GM12878 (cell line): Measurements from ENCODE around the gene SPX. TPM values are rescaled to one million over a fixed set of nuclear protein-coding genes. Genes with fewer than 3 reads are reported as not detected.
A peak's percentile ranks its signal among the peaks of the same experiment; 100 is the strongest.

Experiments used
- ATAC-seq: fragments of 200-7000 bp; cut with Tn5 transposase; 3 replicates; pipeline ENCODE4 v1.9.1; 2020; ENCODE audit warnings: mild to moderate bottlenecking, moderate library complexity
- BruUV-seq: library from RNA; stranded (reverse); fragments of 400-500 nt; replicated peaks from 2 replicates; lab custom pipeline; 2021; lab: Mats Ljungman, UMichigan
- CTCF ChIA-PET: fragments of 300-600 bp; sonication (Branson Sonifier 250); formaldehyde crosslinking; extraction: SDS; loops from one replicate; lab custom pipeline; 2021; ENCODE audit warnings: inconsistent platforms; lab: Yijun Ruan, JAX
- POLR2A ChIA-PET: fragments of 350-600 bp; formaldehyde crosslinking; extraction: SDS; loops from one replicate; lab custom pipeline; 2021; ENCODE audit warnings: inconsistent platforms; lab: Charles Lee
- RAD21 ChIA-PET: fragments of 300-600 bp; sonication (Branson Sonifier 250); formaldehyde crosslinking; loops from one replicate; lab custom pipeline; 2023; ENCODE audit warnings: antibody characterized with exemption; ENCODE audit not compliant: unreplicated experiment; lab: Charles Lee
- SMC1A ChIA-PET: fragments of 300-600 bp; sonication (Branson Sonifier 250); formaldehyde crosslinking; loops from one replicate; lab custom pipeline; 2023; ENCODE audit not compliant: unreplicated experiment, uncharacterized antibody; lab: Charles Lee
- DNase-seq: peaks from one replicate; pipeline ENCODE4 v3.0.0-alpha.2; 2011; ENCODE audit warnings: low read depth, low spot score
- FAIRE-seq: peaks from 3 replicates; lab custom pipeline; 2011; peaks lifted over from hg19 to GRCh38; lab: Jason Lieb, UNC
- H2AFZ ChIP-seq: 2 replicates; pipeline ENCODE4 v1.6.0; 2011; ENCODE audit warnings: low read depth, low read length, control low read depth; ENCODE audit not compliant: control insufficient read depth
- H3K27ac ChIP-seq: 2 replicates; pipeline ENCODE4 v1.5.1; 2011; ENCODE audit warnings: control low read depth; ENCODE audit not compliant: control insufficient read depth, insufficient read depth
- H3K27me3 ChIP-seq, 2 experiments: replicated peaks in 1 of 2; 2 replicates each; pipeline versions ENCODE4 v1.6.0 to v1.6.1; 2011; ENCODE audit warnings: low read length in 1 of 2; ENCODE audit not compliant: control insufficient read depth in 2 of 2, insufficient read depth in 2 of 2
- H3K36me3 ChIP-seq, 2 experiments: 2 replicates each; pipeline ENCODE4 v1.5.1; 2011; ENCODE audit warnings: low read length in 1 of 2; ENCODE audit not compliant: control insufficient read depth in 2 of 2, insufficient read depth in 2 of 2
- H3K4me1 ChIP-seq: 2 replicates; pipeline ENCODE4 v1.6.1; 2011; ENCODE audit warnings: mild to moderate bottlenecking, low read length, moderate library complexity, mixed read lengths; ENCODE audit not compliant: control insufficient read depth, insufficient read depth
- H3K4me2 ChIP-seq: 2 replicates; pipeline ENCODE4 v1.6.0; 2011; ENCODE audit warnings: control low read depth; ENCODE audit not compliant: control insufficient read depth, insufficient read depth
- H3K4me3 ChIP-seq: fragments of 200-600 bp; sonication (generic); 2 replicates; pipeline ENCODE4 v1.5.1; 2016
- H3K79me2 ChIP-seq: 2 replicates; pipeline ENCODE4 v1.6.0; 2011; ENCODE audit warnings: low read length; ENCODE audit not compliant: control insufficient read depth, insufficient read depth
- H3K9ac ChIP-seq: 2 replicates; pipeline ENCODE4 v1.8.0; 2011; ENCODE audit warnings: low read length, control low read depth, mixed read lengths; ENCODE audit not compliant: control insufficient read depth, insufficient read depth
- H3K9me3 ChIP-seq: replicated peaks from 3 replicates; pipeline ENCODE4 v1.5.1; 2011; ENCODE audit warnings: mild to moderate bottlenecking, low read length; ENCODE audit not compliant: control insufficient read depth, insufficient read depth
- H4K20me1 ChIP-seq: 2 replicates; pipeline ENCODE4 v1.6.0; 2011; ENCODE audit not compliant: control insufficient read depth, insufficient read depth
- BMI1 ChIP-seq: fragments of 450-650 bp; IDR thresholded peaks from 2 replicates; pipeline ENCODE4 v1.6.1; 2016; ENCODE audit warnings: mild to moderate bottlenecking, moderate library complexity, borderline replicate concordance
- CHD1 ChIP-seq: IDR thresholded peaks from 2 replicates; pipeline ENCODE4 v1.6.1; 2012; ENCODE audit warnings: low read depth, low read length, improper control_type of control experiment
- CHD4 ChIP-seq: fragments of 200-600 bp; sonication (generic); IDR thresholded peaks from 2 replicates; pipeline ENCODE4 v1.6.1; 2016; ENCODE audit warnings: mild to moderate bottlenecking
- E4F1 ChIP-seq: fragments of 450-650 bp; IDR thresholded peaks from 2 replicates; pipeline ENCODE4 v1.6.1; 2018; ENCODE audit warnings: borderline replicate concordance, mild to moderate bottlenecking; ENCODE audit not compliant: partially characterized antibody
- MXI1 ChIP-seq: fragments of 150-350 bp; IDR thresholded peaks from 2 replicates; pipeline ENCODE4 v1.6.1; 2011; ENCODE audit warnings: low read depth, mild to moderate bottlenecking, inconsistent platforms, low read length, improper control_type of control experiment
- MYC ChIP-seq: IDR thresholded peaks from 2 replicates; pipeline ENCODE4 v1.6.1; 2011; ENCODE audit warnings: mild to moderate bottlenecking, low read length, moderate library complexity, inconsistent platforms; ENCODE audit not compliant: insufficient read depth, insufficient replicate concordance, insufficient read length, severe bottlenecking
- NR2C2 ChIP-seq: IDR thresholded peaks from 2 replicates; pipeline ENCODE4 v1.6.1; 2011; ENCODE audit warnings: borderline replicate concordance, low read depth; ENCODE audit not compliant: control insufficient read depth, insufficient read length
- RBBP5 ChIP-seq: fragments of 200-600 bp; sonication (generic); conservative IDR thresholded peaks from 2 replicates; pipeline ENCODE4 v1.6.1; 2016
- SMC3 ChIP-seq: IDR thresholded peaks from 2 replicates; pipeline ENCODE4 v1.6.1; 2011; ENCODE audit warnings: low read length, improper control_type of control experiment, borderline replicate concordance
- ZNF207 ChIP-seq: fragments of 450-650 bp; IDR thresholded peaks from 2 replicates; pipeline ENCODE4 v1.6.1; 2014; ENCODE audit warnings: antibody characterized with exemption, mild to moderate bottlenecking, borderline replicate concordance
- ZNF274 ChIP-seq: IDR thresholded peaks from one replicate; pipeline ENCODE4 v1.8.0; 2011; ENCODE audit not compliant: insufficient read length, insufficient read depth
- WGBS: methylation state at CpG from one replicate; pipeline ENCODE4 v1.1.6; 2016; ENCODE audit warnings: low lambda C conversion rate; ENCODE audit not compliant: insufficient replicate concordance, insufficient coverage; ENCODE audit errors: missing lambda C conversion rate; 5-methylcytosine and 5-hydroxymethylcytosine counted together
- in situ Hi-C: fragments of 300-500 bp; cut with MboI; formaldehyde crosslinking; loops from 9 replicates; pipeline ENCODE4 v1.14.3; 2018; ENCODE audit warnings: mixed read lengths
- intact Hi-C: fragments of 100-400 bp; cut with micrococcal nuclease; formaldehyde crosslinking; loops from one replicate; pipeline ENCODE4 v1.14.2; 2022; ENCODE audit not compliant: unreplicated experiment
- polyA plus RNA-seq, 11 experiments: library from polyadenylated mRNA; depleted of rRNA in 4 of 11; unstranded in 6 of 11; stranded (reverse) in 5 of 11; fragments of >200 nt; fragmentation: Nextera tagmentation in 4 of 11; fragmentation: Illumina TruSeq in 1 of 11; extraction: Ambion mirVana in 4 of 11; extraction: Trizol in 1 of 11; gene quantifications; 1 replicate in 1 of 11; 2 replicates in 10 of 11; pipeline versions ENCODE4 v1.2.1 to v1.2.3, GENCODE V29; 2011 to 2016; ENCODE audit warnings: inconsistent platforms in 2 of 11, missing spikeins in 2 of 11, low read depth in 1 of 11
- total RNA-seq, 4 experiments: library from RNA; depleted of rRNA in 3 of 4; stranded (reverse); fragments of >200 nt in 3 of 4; fragmentation: Illumina TruSeq in 1 of 4; extraction: Trizol in 1 of 4; gene quantifications; 2 replicates each; pipeline versions ENCODE4 v1.2.1 to v1.2.3, GENCODE V29; 2013 to 2021
- TF ChIP-seq, protein P1 (sequence below): fragments of 450-650 bp; IDR thresholded peaks from 2 replicates; pipeline ENCODE4 v1.6.1; 2017; ENCODE audit warnings: low read depth, mild to moderate bottlenecking, moderate library complexity
- TF ChIP-seq, protein P2 (sequence below): IDR thresholded peaks from 2 replicates; pipeline ENCODE4 v1.6.1; 2012; ENCODE audit warnings: low read length, inconsistent platforms

Gene SPX
- total and polyA plus RNA-seq, 10 of the 15 experiments (the other 5 are each of a cell fraction or from before 2014, with no cell fraction given), result 0.05 TPM; not detected in 8

DNA sequence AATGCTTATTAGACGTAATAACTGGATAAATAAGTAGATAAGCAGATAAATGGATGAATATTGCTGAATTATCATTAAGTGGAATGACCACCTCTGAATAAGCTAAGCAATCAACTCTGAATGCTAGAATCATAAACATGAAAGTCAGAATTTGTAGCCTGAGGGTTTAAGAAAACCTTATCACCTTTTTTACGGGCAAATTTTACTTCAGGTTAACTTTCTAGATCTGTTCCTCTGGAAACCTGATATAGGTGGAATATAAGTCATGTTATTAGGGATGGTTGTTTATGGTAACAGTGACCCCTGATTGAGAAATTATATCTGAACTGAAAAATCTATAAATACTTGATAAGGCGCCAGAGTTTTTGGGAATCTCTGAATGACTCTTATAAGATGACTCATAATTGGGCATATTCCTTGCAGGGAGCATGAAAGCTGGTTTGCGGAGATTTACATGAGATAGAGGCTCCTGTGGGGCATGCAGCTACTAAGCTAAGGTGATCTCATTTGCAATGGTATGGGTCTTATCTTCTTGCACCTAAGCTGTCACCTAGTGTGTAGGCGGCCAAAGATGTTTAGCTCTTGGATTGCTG lies 12.1 kb downstream of the SPX start:
- Histone ChIP-seq H3K27ac (no peak overlapping the region), H4K20me1 (no peaks in the 10 kb centered on the region), H3K4me2 (no peak overlapping the region), H3K27me3 (no peaks in the 10 kb centered on the region), H3K79me2 (no peaks in the 10 kb centered on the region), H2AFZ (no peak overlapping the region), H3K36me3 (no peaks in the 10 kb centered on the region), H3K9me3 (no peaks in the 10 kb centered on the region), H3K9ac (no peak overlapping the region), H3K4me3 (no peak overlapping the region), H3K4me1 (no peaks in the 10 kb centered on the region)
- intact Hi-C loops (no loop called here), in situ Hi-C loops (no loop called here)
- POLR2A ChIA-PET, result no interaction called here
- RAD21 ChIA-PET, result interaction anchor here (0.7 kb wide), 1 partner anchor 28 kb away, joined by 3 read pairs; no protein-coding TSS in a partner anchor
- no TSS peak for BruUV-seq
- SMC1A ChIA-PET, result interaction anchor here (1.5 to 1.6 kb wide), 2 partner anchors 33 to 60 kb away, joined by 3 read pairs; no protein-coding TSS in a partner anchor
- FAIRE-seq, result no peak
- no peak for TF ChIP-seq NR2C2
- TF ChIP-seq MXI1, result no peak
- no peak for TF ChIP-seq SMC3
- TF ChIP-seq, protein P1, sequence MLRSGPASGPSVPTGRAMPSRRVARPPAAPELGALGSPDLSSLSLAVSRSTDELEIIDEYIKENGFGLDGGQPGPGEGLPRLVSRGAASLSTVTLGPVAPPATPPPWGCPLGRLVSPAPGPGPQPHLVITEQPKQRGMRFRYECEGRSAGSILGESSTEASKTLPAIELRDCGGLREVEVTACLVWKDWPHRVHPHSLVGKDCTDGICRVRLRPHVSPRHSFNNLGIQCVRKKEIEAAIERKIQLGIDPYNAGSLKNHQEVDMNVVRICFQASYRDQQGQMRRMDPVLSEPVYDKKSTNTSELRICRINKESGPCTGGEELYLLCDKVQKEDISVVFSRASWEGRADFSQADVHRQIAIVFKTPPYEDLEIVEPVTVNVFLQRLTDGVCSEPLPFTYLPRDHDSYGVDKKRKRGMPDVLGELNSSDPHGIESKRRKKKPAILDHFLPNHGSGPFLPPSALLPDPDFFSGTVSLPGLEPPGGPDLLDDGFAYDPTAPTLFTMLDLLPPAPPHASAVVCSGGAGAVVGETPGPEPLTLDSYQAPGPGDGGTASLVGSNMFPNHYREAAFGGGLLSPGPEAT, result no peak
- TF ChIP-seq ZNF274, result no peak
- WGBS, result 82% methylated on average over 5 of the region's 5 CpGs
- ATAC-seq, result no peak
- DNase-seq, result no peak
- CTCF ChIA-PET, result no interaction called here

GRCh38 chr12:21539797-21540196 lies 13.7 kb downstream of the SPX start:
- DNase-seq (no peak), ATAC-seq (peak; percentile 67), FAIRE-seq (no peak)
- Histone ChIP-seq H3K79me2 (no peaks in the 10 kb centered on the region), H3K4me1 (no peaks in the 10 kb centered on the region), H2AFZ (no peak overlapping the region), H3K9ac (no peak overlapping the region), H3K27ac (no peak overlapping the region), H3K4me2 (no peak overlapping the region), H3K36me3 (no peaks in the 10 kb centered on the region), H3K27me3 (no peaks in the 10 kb centered on the region), H4K20me1 (no peaks in the 10 kb centered on the region), H3K9me3 (no peaks in the 10 kb centered on the region), H3K4me3 (no peak overlapping the region)
- BruUV-seq, result no TSS peak
- ChIA-PET RAD21 (no interaction called here), SMC1A (interaction anchor here (1.6 kb wide), 1 partner anchor 58 kb away, joined by 3 read pairs; no protein-coding TSS in a partner anchor), CTCF (no interaction called here), POLR2A (no interaction called here)
- in situ Hi-C loops (no loop called here), intact Hi-C loops (no loop called here)
- TF ChIP-seq CHD1 (no peak), ZNF207 (no peak), RBBP5 (no peak), E4F1 (no peak), CHD4 (no peak), BMI1 (no peak), MYC (no peak)
- TF ChIP-seq, protein P2, sequence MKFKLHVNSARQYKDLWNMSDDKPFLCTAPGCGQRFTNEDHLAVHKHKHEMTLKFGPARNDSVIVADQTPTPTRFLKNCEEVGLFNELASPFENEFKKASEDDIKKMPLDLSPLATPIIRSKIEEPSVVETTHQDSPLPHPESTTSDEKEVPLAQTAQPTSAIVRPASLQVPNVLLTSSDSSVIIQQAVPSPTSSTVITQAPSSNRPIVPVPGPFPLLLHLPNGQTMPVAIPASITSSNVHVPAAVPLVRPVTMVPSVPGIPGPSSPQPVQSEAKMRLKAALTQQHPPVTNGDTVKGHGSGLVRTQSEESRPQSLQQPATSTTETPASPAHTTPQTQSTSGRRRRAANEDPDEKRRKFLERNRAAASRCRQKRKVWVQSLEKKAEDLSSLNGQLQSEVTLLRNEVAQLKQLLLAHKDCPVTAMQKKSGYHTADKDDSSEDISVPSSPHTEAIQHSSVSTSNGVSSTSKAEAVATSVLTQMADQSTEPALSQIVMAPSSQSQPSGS, result no peak
